ENCODE measurements around the gene SERPINA4.

The SERPINA4 gene

DNA sequence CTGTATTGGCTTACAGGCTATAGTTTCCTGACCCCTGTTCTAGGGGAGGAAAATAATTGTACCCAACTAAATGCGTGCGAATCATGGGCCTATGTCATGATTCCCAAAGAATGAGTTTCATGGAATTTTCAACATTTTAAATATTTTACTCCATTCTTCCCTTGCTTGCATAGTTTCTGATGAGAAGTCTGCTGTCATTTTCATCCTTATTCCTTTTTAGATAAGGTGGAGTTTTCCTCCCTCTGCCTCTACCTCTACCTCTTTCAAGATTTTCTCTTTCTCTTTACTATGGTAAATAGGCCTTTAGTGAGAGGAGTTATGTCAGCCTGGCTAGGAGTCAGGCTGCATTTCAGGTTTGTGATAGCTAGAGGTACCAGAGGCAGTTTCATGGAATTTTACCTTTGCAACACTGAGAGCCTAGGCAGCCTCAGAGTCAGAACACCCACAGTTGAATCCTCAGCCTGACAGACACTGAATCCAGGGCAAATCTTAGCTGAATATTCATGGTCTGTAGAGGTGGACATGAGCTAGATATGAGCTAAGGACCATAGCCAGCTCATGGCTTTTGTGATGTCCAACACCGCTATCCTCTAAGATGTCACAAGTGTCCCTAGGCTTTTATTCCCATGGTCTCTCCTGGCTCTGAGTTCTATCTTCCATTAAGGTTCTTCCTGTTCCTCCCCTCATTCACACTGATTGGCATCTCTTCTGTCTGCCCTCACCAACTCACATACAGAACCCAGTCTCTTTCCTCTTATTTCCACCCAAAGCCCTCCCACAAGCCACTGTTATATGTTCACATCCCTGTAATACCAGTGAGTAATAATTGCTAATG is 57.0 kb downstream of the SERPINA4 start:
- DNase-seq: no peak

GRCh38 chr14:94619297-94619696 is 58.1 kb downstream of the SERPINA4 start:
- DNase-seq: no peak

Data from NCI-H1048 (cell line).